GM18502 (cell line): ENCODE data around the gene SLC7A8.
"Not testable (repeated sequence)": the region's sequence is repeated elsewhere in the genome, so short reads cannot be mapped to it uniquely, and the experiment has no call there.

Experiments
- ATAC-seq: cut with Tn5 transposase; IDR thresholded peaks from one replicate; pipeline ENCODE4 v1.9.1; 2021; ENCODE audit warnings: mild to moderate bottlenecking; ENCODE audit not compliant: unreplicated experiment, poor library complexity

Gene SLC7A8

DNA sequence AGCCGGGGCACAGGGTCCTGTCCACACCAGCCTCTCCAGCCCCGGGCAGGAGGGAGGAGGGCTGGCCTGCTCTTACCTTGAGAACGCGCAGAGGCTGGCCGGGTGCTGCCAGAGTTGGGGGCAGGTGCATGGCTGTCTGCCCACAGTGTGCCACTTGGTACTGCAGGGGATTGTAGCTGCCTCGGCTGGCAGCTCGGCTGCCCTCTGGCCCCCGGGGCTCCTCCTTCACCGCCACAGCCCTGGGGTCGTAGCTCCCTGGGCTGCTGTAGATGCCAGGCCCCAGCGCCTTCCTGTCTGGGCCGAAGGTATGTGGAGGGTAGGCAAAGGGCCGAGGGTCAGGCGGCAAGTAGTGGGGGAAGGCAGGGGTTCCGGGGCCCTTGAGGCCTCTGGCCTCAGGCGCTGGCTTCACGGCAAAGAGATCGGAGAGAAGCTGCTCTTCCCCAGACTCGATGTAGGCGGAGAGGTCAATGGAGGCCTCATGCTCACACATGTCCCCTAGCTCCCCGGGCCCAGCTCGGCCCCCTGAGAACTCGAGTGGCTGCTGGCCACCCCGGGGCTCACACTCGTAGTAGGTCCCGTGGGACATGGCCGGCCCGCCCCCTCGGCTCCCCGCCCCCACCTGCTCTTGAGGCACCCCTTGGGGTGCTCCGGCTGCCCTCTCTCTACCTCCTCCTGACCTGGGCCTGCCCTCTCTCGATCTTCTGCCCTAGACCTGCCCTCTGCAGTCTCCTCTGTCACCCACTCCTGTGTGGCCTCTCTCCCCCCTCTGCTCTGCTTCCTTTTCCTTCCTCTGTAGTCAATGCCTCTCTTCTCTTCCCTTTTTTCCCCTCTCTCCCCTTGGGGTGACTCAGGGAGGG is 64.7 kb downstream of the SLC7A8 start, which contains the start of gene CEBPE:
CEBPE (minus strand) TSS at position 750 of the 857 bp plus-strand sequence; CDS start at position 586, 164 bp downstream.
- ATAC-seq: no peak

DNA sequence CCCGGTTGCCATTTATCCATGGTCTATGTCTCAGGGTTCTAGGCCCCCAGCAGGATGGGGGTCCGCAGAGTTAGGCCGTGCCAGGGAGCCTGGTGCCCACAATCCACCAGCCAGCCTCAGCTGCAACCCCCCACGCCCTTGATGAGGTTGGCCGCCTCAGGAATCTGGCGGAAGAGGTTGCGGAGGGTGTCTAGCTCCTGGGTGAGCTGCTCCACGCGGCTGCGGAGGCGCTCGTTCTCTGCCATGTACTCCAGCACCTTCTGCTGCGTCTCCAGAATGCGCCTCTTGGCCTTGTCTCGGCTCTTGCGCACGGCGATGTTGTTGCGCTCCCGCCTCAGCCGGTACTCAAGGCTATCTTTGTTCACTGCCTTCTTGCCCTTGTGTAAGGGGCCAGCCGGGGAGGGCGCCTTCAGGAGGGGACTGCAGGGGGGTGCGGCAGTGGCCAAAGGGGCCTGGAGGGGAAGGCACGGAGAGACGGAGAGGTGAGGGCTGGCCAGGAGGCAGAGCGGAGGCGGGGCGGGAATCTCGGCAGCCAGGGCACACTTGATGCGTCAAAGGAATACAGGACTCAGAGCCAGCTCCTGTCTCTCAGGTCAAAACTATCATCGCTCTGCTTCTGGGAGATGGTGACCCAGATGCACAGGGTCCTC is 66.0 kb downstream of the SLC7A8 start:
- no peak for ATAC-seq

DNA sequence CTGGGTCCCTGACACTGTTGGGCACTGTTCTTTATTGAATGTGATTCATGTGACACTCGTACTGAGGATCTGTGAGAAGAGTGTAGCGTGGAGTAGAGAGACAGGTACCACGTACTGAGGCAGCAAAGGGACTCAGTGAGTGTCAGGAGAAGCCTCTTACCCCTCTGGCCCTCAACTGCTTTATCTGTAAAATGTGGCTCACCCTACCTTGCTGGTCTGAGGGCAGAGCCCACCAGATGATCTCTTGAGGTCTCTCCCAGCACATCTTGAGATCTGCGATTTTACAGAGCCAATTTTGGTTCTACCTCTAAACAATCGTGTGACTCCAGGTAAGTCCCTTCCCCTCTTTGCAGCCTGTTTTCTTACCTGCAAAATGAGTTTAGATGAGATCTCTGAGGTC is 67.5 kb downstream of the SLC7A8 start:
- no peak for ATAC-seq

DNA sequence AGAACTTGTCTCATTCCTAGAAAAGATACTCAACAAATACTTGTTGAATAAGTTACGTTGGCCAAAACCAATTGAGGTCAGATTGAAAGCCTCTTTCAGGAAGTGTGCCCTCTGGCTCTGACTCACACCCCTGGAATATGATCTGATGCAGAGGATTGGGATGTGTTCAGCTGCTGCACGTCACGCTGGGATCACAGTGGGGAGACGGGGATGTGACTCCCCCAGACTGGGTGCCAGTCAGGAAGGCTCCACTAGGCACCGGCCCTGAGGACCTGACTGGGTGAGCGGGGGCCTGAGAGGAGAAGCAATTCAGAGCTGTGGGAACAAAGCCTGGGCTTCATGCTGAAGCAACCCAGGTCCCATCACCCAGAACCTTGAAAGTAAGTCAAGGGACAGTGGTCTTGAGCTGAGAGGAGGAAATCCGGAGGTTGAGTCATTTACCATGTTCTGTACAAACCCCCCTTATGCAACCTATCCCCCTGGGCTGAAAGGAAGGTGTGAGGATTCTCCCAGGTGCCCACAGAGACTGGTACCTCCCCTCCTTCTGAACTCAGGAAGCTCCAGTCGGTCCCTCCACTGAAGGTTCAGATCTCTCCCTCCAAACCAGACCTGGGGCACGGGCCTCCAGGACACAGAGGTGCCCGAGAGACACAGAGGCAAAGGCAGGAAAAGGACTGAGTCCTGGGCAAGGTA is 68.3 kb downstream of the SLC7A8 start:
- ATAC-seq: no peak

DNA sequence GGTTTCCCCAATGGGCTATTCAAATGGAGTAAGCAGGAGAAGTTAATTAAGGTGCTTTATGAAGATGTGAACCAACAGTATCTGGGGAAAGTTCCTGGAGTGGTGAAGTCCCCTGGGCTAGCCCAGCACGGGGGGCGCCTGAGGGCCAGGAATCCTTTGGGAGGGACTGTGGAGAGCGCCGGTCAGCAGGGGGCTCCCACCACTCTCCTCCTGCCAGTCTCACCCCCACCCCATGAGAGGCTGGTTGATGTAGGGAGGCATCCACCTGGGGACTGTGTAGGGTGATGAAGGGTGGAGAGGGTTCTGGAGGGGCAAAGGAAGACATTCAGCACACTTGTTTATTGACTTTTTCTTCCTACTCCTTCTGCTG is 68.8 kb downstream of the SLC7A8 start:
- ATAC-seq: no peak

DNA sequence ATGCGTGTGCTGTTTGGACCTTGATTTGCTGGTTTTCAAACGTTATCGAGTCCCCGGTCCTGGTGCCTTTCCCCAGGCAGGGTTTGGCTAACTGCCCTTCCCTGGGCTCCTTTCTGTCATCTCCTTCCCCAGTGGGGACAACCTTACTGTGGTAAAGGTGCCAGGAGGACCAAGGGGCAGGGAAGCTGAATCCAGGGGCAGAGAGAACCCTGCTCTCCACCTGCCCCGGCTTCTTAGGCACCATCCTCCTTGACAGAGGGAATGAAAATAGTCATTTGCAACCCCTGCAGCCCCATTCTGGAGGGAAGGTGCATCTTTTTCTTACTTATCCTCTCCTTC is 69.4 kb downstream of the SLC7A8 start:
- ATAC-seq: no peak

DNA sequence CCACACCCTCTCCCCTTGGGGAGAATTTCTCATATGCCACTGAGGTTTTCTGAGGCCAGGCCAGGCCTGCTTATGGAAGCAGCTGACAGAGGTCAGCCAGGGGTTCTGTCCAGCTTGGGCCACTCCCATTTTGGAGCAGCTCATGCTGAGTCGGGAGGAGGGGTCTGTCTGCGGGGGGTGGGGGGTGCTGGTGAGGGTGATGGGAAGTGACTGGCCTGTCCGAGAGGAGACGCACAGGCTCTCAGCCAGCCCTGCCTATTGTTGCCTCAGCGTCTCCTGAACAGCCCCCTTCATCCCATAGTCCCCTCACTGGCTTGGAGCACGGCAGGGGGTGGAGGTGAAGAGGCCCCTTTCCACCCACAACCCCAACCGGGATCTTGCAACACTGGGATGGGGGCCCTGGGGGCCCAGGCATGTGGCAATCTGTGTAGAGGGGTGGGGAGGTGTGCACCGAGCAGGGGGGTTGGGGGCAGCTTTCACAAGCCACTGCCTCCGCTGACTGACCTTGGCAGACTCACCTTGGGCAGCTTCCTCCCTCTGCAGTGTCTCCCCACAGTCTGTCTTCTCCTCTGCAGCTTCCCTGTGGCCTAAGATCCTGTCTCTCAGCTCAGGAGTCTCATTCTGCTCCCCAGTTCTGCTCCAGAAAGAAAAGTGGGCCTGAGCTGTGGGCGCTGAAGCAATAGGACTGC is 69.9 kb downstream of the SLC7A8 start:
- ATAC-seq: no peak

DNA sequence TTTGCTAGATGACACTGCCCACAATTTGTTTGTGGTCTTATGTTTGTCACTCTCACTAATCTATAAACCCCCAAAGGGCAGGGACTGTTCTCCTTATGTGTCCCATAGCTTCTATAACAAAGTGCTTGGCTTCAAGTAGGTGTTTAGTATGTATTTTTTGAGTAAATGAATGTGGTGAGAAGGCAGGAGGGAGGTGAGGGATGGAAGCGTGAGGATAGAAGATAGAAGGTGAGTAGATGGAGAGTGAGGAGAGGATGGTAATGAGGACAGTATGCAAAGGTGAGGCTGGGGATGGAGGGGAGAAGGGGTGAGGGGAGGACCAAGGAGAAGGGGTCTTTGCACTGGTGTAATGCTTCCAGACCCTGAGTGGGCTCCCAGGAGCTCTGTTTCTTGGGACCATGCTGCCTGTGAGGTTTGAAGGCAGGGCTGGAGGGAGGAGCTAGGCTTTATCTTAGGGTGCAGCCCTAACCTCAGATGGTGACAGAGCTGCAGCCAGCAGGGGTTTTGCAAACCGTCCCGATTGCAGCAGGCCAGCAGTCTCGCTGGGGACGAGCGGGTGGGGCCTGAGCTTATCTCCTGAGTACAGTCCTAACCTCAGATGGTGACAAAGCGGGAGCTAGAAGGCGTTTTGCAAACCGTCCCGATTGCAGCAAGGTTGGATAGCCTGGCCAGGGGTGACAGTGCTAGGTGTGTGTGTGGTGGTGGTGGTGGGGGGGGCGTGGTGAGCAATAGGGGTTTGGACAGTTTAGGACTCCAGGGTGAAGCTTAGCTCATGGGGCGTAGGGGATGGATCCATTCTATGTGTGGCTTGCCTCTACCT is 70.9 kb downstream of the SLC7A8 start:
- no peak for ATAC-seq

DNA sequence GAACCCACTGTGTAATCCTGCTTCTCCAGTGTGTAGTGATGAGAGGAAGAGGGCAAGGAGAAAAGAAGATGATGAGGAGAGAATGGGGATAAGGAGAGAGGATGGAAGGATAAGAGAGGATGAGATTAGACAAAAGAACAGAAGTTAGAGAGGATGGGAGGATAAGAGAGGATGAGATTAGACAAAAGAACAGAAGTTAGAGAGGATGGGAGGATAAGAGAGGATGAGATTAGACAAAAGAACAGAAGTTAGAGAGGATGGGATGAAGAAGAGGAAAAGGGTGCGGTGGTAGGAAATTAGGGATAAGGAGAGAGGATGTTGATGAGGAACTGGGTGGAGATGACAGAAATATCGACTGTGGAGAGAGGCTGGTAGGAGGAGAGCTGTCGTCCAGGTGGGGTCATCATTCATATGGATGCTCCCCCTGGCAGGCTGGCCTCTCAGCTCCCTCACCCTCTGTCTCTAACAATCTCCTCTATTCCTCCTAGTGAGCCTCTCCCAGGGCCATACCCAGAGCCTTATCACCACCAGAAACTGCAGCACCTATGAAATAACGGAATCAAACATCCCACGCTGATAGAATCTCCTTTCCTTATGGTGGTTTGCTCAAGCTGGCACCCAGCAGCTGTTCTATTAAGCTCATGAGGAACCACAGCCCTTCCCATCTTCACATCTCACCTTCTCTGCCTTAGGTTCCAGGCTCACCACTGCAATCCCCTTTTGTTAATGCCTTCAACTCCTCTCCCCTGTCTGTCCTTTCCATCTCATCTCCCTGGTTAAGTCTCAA is 72.7 kb downstream of the SLC7A8 start:
- ATAC-seq: no peak

DNA sequence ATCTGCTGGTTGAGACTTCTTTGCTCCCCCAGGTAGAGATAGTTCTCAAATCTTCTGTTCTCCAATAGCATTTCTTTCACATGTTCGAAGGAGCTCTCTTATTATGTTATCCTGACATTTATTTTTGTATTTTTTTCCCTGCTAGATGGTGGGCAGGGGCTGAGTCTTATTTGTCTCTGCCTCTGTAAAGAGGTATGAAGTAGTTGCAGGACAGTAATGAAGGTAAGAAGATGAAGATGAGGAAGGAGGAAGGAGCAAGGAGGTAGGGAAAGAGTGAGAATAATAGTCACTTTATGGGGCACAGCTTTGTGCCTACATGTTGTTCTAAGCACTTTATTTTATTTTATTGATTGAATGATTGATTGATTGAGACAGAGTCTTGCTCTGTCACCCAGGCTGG is 73.7 kb downstream of the SLC7A8 start:
- ATAC-seq: no peak

DNA sequence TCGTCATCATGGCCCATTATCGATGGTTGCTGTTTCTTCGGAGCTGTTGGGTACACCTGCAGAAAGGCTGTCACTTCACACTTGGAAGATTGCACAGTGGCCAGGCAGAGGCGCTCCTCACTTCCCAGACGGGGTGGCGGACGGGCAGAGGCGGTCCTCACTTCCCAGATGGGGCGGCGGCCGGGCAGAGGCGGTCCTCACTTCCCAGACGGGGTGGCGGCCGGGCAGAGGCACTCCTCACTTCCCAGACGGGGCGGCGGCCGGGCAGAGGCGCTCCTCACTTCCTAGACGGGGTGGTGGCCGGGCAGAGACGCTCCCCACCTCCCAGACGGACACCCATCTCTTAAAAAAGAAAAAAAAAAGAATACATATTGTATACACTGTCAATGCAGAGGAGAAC is 75.3 kb downstream of the SLC7A8 start:
- ATAC-seq: not testable (repeated sequence)

DNA sequence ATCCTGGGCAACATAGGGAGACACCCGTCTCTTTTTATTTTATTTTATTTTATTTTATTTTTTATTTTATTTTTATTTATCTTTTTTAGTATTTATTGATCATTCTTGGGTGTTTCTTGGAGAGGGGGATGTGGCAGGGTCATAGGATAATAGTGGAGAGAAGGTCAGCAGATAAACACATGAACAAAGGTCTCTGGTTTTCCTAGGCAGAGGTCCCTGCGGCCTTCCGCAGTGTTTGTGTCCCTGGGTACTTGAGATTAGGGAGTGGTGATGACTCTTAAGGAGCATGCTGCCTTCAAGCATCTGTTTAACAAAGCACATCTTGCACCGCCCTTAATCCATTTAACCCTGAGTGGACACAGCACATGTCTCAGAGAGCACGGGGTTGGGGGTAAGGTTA is 75.8 kb downstream of the SLC7A8 start:
- ATAC-seq: not testable (repeated sequence)

DNA sequence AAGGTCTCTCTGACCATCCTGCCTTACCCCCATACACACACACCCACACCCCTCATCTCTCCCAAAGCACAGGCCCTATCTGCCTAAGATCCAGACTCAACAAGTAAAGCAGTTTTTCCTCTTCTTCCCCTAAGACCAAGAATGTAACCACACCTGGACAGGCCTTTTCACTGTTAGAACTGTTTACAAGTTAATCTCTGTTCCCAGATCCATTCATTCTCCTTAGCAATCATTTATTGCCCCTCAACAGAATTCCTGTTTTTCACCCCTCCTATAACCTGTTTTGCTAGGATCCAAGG is 76.8 kb downstream of the SLC7A8 start:
- no peak for ATAC-seq

DNA sequence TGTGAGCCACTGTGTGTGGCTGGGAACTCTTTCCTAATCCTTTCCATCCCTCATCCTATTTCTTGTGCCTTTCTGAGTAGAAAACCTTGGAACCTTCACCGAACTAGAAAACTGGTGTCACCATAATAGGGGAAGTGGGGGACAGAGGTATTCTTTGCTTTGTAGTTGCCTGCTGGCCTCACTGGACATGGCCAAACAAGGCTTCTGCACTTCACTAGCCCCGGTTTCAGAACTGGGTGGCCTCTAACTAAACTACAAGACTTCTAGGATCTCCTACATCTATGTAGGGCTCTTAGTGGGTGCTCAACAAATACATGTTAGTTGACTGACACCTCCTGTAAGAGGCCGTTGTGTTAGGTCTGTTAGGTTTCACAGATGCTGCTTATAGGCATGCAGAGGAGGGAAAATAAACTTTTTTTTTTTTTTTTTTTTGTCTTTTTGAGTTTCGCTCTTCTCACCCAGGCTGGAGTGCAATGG is 78.1 kb downstream of the SLC7A8 start:
- no peak for ATAC-seq

DNA sequence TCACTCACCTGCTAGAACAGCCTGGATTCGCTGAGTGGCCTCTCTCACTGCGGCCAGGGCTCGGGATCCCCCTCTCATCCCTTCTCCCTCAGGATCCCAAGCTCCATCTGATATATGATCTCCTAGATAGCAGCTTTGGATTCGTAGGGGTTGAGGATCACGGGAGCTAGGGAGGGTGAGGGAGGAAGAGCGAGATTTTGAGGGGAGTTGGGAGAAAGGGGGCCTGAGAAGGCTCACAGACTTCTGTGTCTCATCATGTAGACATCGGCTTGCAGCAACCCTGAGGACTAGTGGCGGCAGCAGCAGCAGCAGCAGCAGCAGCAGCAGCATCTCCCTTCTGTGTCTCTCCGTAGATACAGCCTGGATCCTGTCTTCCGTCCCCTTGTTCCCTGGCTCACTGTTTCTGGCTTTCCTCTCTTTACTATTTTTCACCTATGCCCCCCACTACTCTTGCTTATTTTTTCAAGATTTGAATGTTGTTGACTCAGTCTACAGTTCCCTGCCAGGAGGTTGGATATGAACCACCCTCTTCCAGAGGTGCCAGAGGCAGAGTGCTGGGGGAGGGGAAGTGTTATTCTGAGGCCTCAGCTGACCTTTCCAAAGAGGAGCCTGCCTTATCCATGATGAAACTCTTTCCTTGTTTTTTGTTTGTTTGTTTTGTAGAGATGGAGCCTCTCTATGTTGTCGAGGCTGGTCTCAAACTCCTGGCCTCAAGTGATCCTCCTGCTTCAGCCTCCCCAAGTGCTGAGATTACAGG is 78.7 kb downstream of the SLC7A8 start, which contains the start of gene CIROP:
CIROP (minus strand) TSS at position 399 of the 757 bp plus-strand sequence; CDS start at position 330, 69 bp downstream.
- no peak for ATAC-seq

DNA sequence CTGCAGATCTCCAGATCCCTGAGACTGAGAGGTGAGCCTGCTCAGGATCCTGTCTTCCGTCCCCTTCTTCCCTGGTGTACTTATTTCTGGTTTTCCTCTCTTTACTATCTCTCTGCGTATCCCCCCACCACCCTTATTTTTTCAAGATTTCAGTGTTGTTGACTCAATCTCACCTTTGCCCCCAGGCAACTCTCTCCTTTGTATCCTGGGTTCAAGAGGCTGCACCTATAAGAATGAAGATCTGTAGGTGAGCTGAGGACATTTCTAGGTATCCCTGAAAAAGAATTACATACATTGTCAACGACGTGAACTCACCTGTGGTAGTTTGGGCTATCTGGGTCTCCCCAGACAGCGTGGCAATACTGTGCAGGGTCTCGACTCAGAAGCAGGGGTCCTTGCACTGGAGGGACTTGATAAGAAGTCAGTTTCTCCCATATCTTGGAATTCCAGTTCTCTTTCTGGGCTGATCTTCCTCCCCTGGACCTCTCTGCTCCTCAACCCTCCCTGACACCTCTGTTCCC is 79.3 kb downstream of the SLC7A8 start:
- ATAC-seq: no peak

DNA sequence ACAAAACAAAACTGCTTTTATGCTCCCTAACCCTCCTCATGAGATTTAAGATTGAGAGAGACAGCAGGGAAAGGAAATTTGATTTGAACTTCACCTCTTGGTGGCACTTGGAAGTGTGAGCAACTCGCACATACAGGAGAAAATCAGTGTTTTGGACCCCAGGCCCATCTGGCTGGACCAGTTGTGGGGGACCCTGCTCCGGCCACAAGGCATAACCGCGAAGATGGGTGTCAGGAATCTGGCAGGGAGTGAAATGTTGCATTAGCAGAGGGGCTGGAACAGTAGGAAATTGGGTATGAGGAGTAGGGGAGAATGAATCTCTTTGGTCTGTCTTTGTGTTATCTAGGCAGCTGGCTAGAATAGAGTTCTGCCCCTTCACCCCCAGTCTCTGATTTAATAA is 79.9 kb downstream of the SLC7A8 start:
- ATAC-seq: no peak

DNA sequence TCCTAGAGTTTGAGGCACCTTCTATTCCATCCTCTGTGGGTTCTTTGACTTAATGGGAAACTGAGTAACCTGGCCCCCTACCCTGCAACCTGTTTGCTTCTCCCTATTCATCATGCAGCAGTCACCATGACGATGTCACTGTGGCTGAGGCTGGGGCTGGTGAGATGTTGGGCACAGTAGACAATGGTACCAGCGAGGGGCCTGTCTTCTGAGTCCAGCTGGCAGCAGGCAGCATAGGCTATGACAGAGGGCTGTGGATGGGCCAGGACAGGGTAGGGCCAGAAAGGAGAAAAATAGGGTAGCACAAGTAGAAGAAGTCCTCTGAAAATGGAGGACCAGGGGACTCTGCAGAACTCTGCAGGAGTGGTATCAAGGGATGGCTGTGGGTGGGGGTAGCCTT is 80.7 kb downstream of the SLC7A8 start:
- no peak for ATAC-seq
